Pericardium fibroblast (primary cell): Measurements from ENCODE around the gene IPO13. TPM values are rescaled to one million over a fixed set of nuclear protein-coding genes. Genes with fewer than 3 reads are reported as not detected.

Experiments used
- total RNA-seq: library from RNA; depleted of rRNA; stranded (reverse); fragments of >200 nt; gene quantifications from 2 replicates; pipeline ENCODE4 v1.2.3, GENCODE V29; 2015

The IPO13 gene
- 18.0 and 24.4 TPM in 2 replicates for total RNA-seq

GRCh38 chr1:43946236-43947060, at the start of gene IPO13:
IPO13 (plus strand) TSS chr1:43946950; CDS start chr1:43947601, 651 bp downstream.

DNA sequence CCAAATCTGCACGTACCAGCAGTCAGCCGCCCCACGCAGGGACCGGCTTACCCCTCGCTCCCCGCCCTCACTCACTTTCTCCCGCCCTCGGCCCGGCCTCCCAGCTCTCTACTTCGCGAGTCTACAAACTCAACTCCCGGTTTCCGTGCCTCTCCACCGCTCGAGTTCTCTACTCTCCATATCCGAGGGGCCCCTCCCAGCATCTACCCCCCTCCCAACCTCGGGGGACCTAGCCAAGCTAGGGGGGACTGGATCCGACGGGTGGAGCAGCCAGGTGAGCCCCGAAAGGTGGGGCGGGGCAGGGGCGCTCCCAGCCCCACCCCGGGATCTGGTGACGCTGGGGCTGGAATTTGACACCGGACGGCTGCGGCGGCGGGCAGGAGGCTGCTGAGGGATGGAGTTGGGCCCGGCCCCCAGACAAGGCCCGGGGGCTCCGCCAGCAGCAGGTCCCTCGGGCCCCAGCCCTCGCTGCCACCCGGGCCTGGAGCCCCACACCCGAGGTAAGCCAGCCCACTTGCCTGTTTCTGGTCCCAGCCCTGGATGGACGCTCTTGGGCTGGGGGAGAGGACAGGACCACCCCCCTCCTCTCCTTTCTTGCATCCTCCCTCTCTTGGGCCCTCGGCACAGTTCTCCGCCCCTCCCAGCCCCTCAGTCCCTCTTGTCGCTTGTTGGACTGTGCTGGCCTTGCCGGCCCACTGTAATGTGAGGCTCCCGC, 13.2 kb upstream of the IPO13 start, which contains the start of gene ARTN:
Gene ARTN (plus strand): TSS at position 416 of the 715 bp plus-strand sequence. CDS start 1,856 bp downstream, outside the sequence.

GRCh38 chr1:43969746-43970466, 23.2 kb downstream of the IPO13 start, which contains the start of gene DPH2:
DPH2 (plus strand) TSS chr1:43970010; CDS start chr1:43970176, 166 bp downstream.

GRCh38 chr1:43974443-43975248, 27.9 kb downstream of the IPO13 start, which contains the start of gene ATP6V0B:
ATP6V0B (plus strand) TSS chr1:43974960; CDS start chr1:43975041, 81 bp downstream.

GRCh38 chr1:43978551-43979260, 32.0 kb downstream of the IPO13 start, which contains the start of gene B4GALT2:
B4GALT2 (plus strand) TSS chr1:43979210; CDS start chr1:43981161, 1,951 bp downstream.

GRCh38 chr1:43991476-43992231, 44.9 kb downstream of the IPO13 start, which contains the start of gene CCDC24:
CCDC24 (plus strand) TSS chr1:43991599; CDS start chr1:43991879, 280 bp downstream.

Other genes with a start within 250 kb of the IPO13 start
- gene ST3GAL3, start 239.4 kb upstream of the IPO13 start, total RNA-seq, result 9.8 and 17.8 TPM in 2 replicates
- gene ARTN, start 13.1 kb upstream of the IPO13 start, total RNA-seq, result not detected in 2 replicates
- gene DPH2, start 23.1 kb downstream of the IPO13 start, total RNA-seq, result 6.5 and 23.9 TPM in 2 replicates
- 72.8 and 127 TPM in 2 replicates for gene ATP6V0B, start 28.0 kb downstream of the IPO13 start, total RNA-seq
- gene B4GALT2, start 32.3 kb downstream of the IPO13 start, total RNA-seq, result 98.6 and 106 TPM in 2 replicates
- 0.43 and 2.2 TPM in 2 replicates for gene CCDC24, start 44.6 kb downstream of the IPO13 start, total RNA-seq
- gene SLC6A9, start 84.5 kb downstream of the IPO13 start, total RNA-seq, result 11.6 and 16.0 TPM in 2 replicates
- gene KLF17, start 171.9 kb downstream of the IPO13 start, total RNA-seq, result under 0.01 TPM in 1 of 2 replicates, not detected in the other
- gene KLF18, start 194.7 kb downstream of the IPO13 start, total RNA-seq, result not detected in 2 replicates